ENCODE measurements around the gene CCNG1. TPM values are rescaled to one million over a fixed set of nuclear protein-coding genes. Genes with fewer than 3 reads are reported as not detected.

CCNG1 gene
- total and polyA plus RNA-seq, 9 of the 15 experiments (the other 6 are each of a cell fraction or from before 2014, with no cell fraction given) = 121 to 293 (median 245) TPM

GRCh38 chr5:163434401-163434866, 3.0 kb upstream of the CCNG1 start (continued):
- TF ChIP-seq, protein P1, sequence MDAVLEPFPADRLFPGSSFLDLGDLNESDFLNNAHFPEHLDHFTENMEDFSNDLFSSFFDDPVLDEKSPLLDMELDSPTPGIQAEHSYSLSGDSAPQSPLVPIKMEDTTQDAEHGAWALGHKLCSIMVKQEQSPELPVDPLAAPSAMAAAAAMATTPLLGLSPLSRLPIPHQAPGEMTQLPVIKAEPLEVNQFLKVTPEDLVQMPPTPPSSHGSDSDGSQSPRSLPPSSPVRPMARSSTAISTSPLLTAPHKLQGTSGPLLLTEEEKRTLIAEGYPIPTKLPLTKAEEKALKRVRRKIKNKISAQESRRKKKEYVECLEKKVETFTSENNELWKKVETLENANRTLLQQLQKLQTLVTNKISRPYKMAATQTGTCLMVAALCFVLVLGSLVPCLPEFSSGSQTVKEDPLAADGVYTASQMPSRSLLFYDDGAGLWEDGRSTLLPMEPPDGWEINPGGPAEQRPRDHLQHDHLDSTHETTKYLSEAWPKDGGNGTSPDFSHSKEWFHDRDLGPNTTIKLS (IDR thresholded peaks at IDR 0.05; ENCODE audit: borderline replicate concordance, low read depth) = no peak
- TF ChIP-seq, protein P2, sequence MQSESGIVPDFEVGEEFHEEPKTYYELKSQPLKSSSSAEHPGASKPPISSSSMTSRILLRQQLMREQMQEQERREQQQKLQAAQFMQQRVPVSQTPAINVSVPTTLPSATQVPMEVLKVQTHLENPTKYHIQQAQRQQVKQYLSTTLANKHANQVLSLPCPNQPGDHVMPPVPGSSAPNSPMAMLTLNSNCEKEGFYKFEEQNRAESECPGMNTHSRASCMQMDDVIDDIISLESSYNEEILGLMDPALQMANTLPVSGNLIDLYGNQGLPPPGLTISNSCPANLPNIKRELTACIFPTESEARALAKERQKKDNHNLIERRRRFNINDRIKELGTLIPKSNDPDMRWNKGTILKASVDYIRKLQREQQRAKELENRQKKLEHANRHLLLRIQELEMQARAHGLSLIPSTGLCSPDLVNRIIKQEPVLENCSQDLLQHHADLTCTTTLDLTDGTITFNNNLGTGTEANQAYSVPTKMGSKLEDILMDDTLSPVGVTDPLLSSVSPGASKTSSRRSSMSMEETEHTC (IDR thresholded peaks at IDR 0.05) = no peak
- TF ChIP-seq WHSC1 (IDR thresholded peaks at IDR 0.05; ENCODE audit: low read length) (no peak), SFPQ (IDR thresholded peaks at IDR 0.05; ENCODE audit: low read depth, low read length) (no peak), SP1 (CRISPR knock-in tag; IDR thresholded peaks at IDR 0.05) (no peak), ZNF76 (CRISPR knock-in tag; IDR thresholded peaks at IDR 0.05; ENCODE audit: borderline replicate concordance) (no peak; the same call in 1 of the 2 replicates), SLC30A9 (CRISPR knock-in tag; IDR thresholded peaks at IDR 0.05) (no peak), KLF6 (CRISPR knock-in tag; IDR thresholded peaks at IDR 0.05; ENCODE audit: borderline replicate concordance) (no peak), DIDO1 (tag; IDR thresholded peaks at IDR 0.05; ENCODE audit: low read depth) (no peak), FIP1L1 (IDR thresholded peaks at IDR 0.05; ENCODE audit: low read depth, low read length, poor library complexity, severe bottlenecking) (no peak), ZBTB26 (CRISPR knock-in tag; IDR thresholded peaks at IDR 0.05) (no peak), KAT2B (IDR thresholded peaks at IDR 0.05; ENCODE audit: low read depth, low read length) (no peak), BMI1 (IDR thresholded peaks at IDR 0.05; ENCODE audit: low read length) (no peak), HMGXB4 (CRISPR knock-in tag; IDR thresholded peaks at IDR 0.05) (no peak), ZNF121 (CRISPR knock-in tag; conservative IDR thresholded peaks at IDR 0.05) (no peak), TARDBP (IDR thresholded peaks at IDR 0.05) (no peak), LCOR (CRISPR knock-in tag; IDR thresholded peaks at IDR 0.05) (no peak), SRSF7 (optimal IDR thresholded peaks at IDR 0.05; ENCODE audit: low read depth, low read length) (no peak)
- TF ChIP-seq, protein P3, sequence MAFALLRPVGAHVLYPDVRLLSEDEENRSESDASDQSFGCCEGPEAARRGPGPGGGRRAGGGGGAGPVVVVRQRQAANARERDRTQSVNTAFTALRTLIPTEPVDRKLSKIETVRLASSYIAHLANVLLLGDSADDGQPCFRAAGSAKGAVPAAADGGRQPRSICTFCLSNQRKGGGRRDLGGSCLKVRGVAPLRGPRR (CRISPR knock-in tag; IDR thresholded peaks at IDR 0.05) = no peak
